Nephron progenitor cell (in vitro differentiated cells): ENCODE results near the gene GBX2.
A peak's percentile ranks its signal among the peaks of the same experiment; 100 is the strongest.

Experiments used
- DNase-seq: peaks from one replicate; pipeline ENCODE4 v3.0.0; 2021
- H3K27ac Mint-ChIP-seq: 2 replicates; pipeline ENCODE4 v1.8.0; 2021; ENCODE audit warnings: mild to moderate bottlenecking, moderate library complexity, mixed read lengths
- H3K27me3 Mint-ChIP-seq: 2 replicates; pipeline ENCODE4 v1.8.0; 2021; ENCODE audit warnings: mild to moderate bottlenecking, low read depth, mixed read lengths; ENCODE audit not compliant: poor library complexity
- H3K36me3 Mint-ChIP-seq: 2 replicates; pipeline ENCODE4 v1.8.0; 2021; ENCODE audit warnings: low read depth, mixed read lengths
- H3K4me1 Mint-ChIP-seq: 2 replicates; pipeline ENCODE4 v1.8.0; 2021; ENCODE audit warnings: mixed read lengths
- H3K4me3 Mint-ChIP-seq: 2 replicates; pipeline ENCODE4 v1.8.0; 2021; ENCODE audit warnings: mild to moderate bottlenecking, moderate library complexity, mixed read lengths
- H3K9me3 Mint-ChIP-seq: 2 replicates; pipeline ENCODE4 v1.8.0; 2021; ENCODE audit warnings: mild to moderate bottlenecking, moderate library complexity, mixed read lengths
- TF ChIP-seq, protein P1 (sequence below): fragments of 200-600 bp; sonication (generic); IDR thresholded peaks from 2 replicates; pipeline ENCODE4 v1.5.0; 2021; ENCODE audit warnings: antibody characterized with exemption

The GBX2 gene

DNA sequence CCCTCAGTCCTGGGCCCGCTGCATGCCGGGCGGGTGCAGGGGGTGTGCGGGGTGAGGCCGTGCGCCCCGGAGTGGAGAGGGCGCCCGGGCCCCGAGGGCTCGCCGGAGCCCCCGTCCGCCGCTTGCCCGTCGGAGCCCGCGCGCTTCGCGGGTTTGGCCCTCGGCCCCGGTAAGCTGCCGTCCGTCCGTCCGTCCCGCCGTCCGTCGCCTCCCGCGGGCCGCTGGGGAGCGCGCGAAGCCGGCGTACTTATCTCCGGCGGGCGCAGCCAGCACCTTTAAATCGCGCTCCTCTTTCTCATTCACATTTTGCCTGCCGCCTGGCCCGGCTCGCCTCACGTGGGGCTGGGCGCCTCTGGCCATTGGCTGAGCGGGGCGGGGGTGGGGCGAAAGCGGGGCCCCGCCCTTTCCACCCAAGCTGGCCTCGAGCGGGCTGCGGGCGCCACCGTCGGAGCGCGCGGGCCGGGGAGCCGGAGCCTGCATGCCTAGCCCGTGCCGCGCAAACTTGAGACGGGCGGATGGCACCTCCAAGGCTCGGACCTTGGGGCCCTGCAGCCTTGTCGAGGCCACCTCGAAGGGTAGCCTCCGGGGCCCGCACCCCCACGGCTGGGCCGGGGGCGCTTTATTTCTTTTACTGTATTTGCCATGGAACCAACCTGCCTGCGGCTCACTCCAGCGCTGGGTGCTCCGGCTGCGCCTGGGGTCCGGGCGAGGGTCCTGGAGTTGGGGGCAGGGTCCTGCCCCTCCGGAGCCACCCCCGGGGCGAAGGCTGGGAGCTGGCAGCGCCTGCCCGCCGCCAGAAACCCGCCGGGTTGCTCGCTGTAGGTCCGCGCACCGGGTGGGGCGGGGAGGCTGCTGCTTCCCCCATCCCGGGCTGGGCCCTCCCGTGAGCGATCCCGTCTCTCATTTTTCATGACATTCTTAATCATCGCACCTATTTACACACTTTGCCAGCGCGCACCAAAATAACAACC is at the start of gene GBX2:
GBX2 (minus strand) TSS at position 277 of the 971 bp plus-strand sequence. CDS start 415 bp downstream, outside the sequence.
- no peaks in the 10 kb centered on the region for H3K36me3 Mint-ChIP-seq
- TF ChIP-seq, protein P1, sequence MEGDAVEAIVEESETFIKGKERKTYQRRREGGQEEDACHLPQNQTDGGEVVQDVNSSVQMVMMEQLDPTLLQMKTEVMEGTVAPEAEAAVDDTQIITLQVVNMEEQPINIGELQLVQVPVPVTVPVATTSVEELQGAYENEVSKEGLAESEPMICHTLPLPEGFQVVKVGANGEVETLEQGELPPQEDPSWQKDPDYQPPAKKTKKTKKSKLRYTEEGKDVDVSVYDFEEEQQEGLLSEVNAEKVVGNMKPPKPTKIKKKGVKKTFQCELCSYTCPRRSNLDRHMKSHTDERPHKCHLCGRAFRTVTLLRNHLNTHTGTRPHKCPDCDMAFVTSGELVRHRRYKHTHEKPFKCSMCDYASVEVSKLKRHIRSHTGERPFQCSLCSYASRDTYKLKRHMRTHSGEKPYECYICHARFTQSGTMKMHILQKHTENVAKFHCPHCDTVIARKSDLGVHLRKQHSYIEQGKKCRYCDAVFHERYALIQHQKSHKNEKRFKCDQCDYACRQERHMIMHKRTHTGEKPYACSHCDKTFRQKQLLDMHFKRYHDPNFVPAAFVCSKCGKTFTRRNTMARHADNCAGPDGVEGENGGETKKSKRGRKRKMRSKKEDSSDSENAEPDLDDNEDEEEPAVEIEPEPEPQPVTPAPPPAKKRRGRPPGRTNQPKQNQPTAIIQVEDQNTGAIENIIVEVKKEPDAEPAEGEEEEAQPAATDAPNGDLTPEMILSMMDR = no peak
- H3K9me3 Mint-ChIP-seq = no peaks in the 10 kb centered on the region
- DNase-seq = peak; percentile 88
- H3K27me3 Mint-ChIP-seq = peaks cover 63% of the 10 kb centered on the region
- no peak within 1 kb of the TSS for H3K27ac Mint-ChIP-seq
- H3K4me3 Mint-ChIP-seq = peak within 1 kb of the TSS; percentile 81
- H3K4me1 Mint-ChIP-seq = peaks cover 61% of the 10 kb centered on the region

DNA sequence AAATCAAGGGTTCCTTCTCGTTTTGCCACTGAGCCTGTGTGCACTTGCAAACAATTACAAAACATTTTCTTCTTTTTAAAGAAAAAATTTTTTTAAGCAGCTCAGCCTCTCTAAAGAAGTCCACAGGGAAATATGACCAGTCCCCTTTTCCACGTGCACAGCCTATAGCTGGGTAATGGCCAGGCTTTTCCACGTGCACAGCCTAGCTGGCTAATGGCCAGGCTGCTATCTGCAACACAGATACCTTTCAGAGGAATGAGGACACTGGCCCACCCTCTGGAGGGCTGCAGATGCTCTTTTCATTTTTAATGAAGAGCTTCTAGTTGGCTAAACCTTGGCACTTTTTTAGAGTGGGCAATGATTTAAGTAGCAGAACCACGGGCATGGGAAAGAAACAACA is 49.7 kb upstream of the GBX2 start:
- H3K9me3 Mint-ChIP-seq = peaks cover 8% of the 10 kb centered on the region
- no peak overlapping the region for H3K27ac Mint-ChIP-seq
- TF ChIP-seq, protein P1 = no peak
- H3K4me3 Mint-ChIP-seq = no peak overlapping the region
- H3K27me3 Mint-ChIP-seq = no peaks in the 10 kb centered on the region
- H3K4me1 Mint-ChIP-seq = peaks cover 6% of the 10 kb centered on the region
- H3K36me3 Mint-ChIP-seq = peaks cover 42% of the 10 kb centered on the region
- DNase-seq = no peak

DNA sequence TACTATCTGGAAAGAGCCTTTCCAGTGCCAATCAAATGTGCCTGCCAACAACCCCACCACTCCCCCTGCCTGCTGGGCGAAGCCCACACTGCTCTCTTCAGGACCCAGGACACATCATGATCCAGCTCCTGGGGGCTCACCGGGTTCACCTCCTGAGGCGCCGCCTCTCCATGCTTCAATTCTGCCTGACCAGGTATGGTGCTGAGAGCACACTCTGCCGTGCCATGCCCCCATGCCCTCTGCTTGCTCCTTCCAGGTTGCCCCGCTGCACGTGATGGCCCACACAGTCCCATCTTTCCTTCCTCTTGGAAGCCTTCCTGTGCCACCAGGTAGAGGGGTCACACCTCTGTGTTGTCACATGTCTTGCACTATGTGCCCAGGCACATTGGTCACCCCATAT is 48.5 kb upstream of the GBX2 start:
- H3K4me3 Mint-ChIP-seq = no peak overlapping the region
- H3K4me1 Mint-ChIP-seq = peaks cover 6% of the 10 kb centered on the region
- DNase-seq = no peak
- peaks cover 30% of the 10 kb centered on the region for H3K36me3 Mint-ChIP-seq
- H3K27me3 Mint-ChIP-seq = peaks cover under 1% of the 10 kb centered on the region
- TF ChIP-seq, protein P1 = no peak
- no peaks in the 10 kb centered on the region for H3K9me3 Mint-ChIP-seq
- no peak overlapping the region for H3K27ac Mint-ChIP-seq

DNA sequence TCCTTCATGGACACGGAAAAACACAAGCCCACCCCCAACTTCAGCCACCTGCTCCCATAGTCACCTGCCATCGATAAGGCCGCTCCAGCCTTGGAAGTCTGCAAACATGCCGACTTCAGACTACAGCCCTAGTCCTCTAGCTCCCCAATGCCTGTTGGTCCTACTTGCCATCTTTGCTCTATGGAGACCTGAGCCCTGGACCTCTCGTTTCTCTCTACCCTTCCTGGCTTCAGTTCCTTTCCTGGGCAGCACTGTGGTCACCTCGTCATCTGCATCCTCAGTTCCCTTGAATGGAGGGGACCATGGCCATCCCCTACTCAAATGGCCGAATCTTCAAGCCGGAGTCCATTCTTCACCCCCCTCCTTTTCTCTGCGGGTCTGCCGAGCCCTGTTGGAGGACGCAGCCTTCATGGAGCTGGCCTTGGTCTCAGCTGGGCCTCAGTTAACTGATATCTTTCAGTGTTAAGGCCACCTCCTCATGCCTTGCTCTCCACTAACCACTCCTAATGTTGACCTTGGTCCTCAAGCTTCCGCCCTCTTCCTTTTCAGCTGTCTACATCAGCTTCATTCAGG is 47.7 kb upstream of the GBX2 start:
- Mint-ChIP-seq H3K27me3 (peaks cover 8% of the 10 kb centered on the region), H3K9me3 (no peaks in the 10 kb centered on the region), H3K4me3 (no peak overlapping the region), H3K4me1 (peaks cover 15% of the 10 kb centered on the region), H3K27ac (no peak overlapping the region), H3K36me3 (peaks cover 25% of the 10 kb centered on the region)
- no peak for DNase-seq
- TF ChIP-seq, protein P1 = no peak

DNA sequence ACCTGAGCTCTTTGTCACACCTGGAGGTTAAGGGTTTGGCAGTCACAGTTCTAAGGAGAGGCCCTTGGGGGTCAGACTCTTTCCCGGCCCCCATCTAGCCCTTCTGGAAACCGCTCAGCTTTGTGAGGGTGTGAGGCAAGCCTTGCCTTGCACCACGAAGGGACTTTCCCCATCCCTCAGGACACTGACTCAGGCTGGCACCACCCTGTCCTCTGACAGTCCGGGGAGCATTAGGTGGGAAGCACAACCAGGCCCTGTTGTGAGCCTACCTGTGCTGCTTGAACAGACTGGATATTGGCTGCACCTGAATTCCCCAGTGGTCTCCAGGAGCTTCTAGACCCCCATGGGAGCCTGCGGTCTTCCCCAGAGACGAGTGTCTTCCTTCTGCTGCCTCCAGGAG is 47.0 kb upstream of the GBX2 start:
- TF ChIP-seq, protein P1 = no peak
- peaks cover 21% of the 10 kb centered on the region for H3K4me1 Mint-ChIP-seq
- H3K27ac Mint-ChIP-seq = no peak overlapping the region
- peaks cover 25% of the 10 kb centered on the region for H3K36me3 Mint-ChIP-seq
- H3K4me3 Mint-ChIP-seq = no peak overlapping the region
- no peak for DNase-seq
- peaks cover 8% of the 10 kb centered on the region for H3K27me3 Mint-ChIP-seq
- H3K9me3 Mint-ChIP-seq = no peaks in the 10 kb centered on the region
